ENCODE data around the gene ICOSLG.
"Not testable (repeated sequence)": the region's sequence is repeated elsewhere in the genome, so short reads cannot be mapped to it uniquely, and the experiment has no call there.

The ICOSLG gene, protein sequence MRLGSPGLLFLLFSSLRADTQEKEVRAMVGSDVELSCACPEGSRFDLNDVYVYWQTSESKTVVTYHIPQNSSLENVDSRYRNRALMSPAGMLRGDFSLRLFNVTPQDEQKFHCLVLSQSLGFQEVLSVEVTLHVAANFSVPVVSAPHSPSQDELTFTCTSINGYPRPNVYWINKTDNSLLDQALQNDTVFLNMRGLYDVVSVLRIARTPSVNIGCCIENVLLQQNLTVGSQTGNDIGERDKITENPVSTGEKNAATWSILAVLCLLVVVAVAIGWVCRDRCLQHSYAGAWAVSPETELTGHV

DNA sequence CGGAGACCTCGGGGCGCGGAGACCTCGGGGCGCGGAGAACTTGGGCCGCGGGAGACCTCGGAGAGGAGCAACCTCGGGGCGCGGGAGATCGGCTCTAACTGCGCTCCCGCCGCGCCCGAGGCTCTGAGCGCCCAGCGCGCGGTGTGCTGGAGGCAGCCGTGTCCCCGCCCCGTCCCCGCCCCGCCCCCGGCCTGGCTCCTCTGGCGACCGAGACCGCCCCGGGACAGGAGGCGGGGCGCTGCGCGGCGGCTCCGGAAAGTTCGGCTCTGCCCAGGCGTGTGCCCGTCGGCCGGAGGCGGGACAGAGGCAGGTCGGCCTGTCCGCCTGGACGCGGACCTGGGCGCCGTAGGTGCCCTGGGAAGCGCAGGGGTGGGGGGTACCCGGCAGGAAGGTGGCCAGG is at the start of gene ICOSLG:
Gene ICOSLG, minus strand, starts transcription at position 102 of the 400 bp plus-strand sequence. CDS start 126 bp downstream, outside the sequence.
- not testable (repeated sequence) for DNase-seq (ENCODE audit: low read depth)

GRCh38 chr21:44289381-44290010 is 48.8 kb upstream of the ICOSLG start:
- no peak for DNase-seq (ENCODE audit: low read depth)

DNA sequence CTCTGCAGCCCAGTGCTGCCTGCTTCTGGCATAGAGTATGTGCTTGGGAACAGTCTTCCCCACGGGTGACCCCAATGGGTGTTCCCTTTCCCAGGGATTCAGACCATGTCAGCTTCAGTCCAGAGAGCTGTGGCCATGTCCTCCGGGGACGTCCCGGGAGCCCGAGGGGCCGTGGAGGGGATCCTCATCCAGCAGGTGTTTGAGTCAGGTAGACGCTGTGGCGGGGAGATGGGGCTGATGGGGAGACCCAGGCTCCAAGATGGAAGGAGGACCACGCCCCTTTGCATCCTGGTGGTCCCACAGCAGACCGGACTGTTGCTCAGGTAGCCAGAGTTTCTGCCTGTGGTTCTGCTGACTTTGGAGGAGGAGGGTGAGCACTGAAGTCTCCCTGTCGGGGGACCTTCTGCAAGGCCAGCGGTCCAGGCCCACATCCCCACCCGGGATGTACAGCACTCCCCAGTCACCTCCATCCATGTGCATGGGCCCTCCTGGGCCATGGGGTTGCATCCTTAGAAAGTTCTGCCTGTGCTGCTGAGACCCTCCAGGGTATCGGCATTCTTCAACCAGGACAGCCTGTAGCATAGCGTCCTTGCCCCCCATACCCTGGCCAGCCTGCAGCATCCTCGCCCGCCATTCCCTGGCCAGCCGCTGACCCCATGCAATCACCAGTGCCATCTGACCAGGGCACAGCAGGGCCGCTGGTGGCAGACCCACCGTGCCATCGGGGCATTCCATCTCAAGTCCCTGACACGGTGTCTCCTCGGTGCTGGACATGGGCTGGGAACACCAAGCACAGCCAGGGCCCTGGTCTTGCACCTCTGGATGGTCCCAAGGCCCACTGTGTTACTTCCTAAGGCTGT is 47.7 kb upstream of the ICOSLG start:
- DNase-seq (ENCODE audit: low read depth): no peak

DNA sequence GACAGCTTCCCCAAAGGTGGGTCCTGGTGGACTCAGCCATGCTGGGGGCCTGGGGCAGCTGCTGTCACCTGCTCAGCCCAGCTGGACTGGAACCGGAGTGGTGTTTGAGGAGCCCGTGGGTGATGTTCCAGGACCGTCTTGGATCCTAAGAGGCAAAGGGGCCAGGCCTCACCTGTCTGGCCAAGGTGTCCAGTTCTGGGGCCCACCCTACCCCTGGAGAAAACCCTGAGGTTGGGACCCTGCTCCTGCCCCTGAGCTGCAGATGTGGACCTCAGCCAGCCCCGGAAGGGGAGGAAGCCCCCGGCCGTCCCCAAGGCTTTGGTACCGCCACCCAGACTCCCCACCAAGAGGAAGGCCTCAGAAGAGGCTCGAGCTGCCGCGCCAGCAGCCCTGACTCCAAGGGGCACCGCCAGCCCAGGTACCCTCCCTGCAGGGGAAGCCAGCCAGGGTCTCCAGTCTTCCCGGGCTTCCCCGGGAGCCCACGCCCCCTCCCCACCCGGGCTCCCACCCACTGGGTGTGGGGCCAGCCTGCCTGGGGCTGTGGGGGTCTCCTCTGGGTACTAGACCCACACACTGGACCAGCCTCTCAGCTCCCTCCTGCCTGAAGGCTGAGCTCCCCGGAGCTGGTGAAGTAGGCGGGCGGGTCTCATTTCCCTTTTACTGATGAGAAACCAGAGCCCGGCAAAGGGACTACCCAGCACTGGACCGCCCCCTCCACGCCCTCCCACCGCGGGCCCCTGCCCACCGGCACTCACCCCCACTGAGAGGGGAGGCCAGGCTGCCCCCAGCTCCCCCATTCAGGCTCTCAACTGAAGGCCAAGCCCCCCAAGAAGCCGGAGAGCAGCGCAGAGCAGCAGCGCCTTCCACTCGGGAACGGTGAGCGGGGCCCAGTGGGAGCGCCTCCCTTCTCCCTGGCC is 46.2 kb upstream of the ICOSLG start:
- DNase-seq (ENCODE audit: low read depth): no peak

GRCh38 chr21:44286086-44286715 is 45.5 kb upstream of the ICOSLG start:
- no peak for DNase-seq (ENCODE audit: low read depth)

- no peak for DNase-seq (ENCODE audit: low read depth)
Observed at GRCh38 chr21:44285138-44285992, 44.6 kb upstream of the ICOSLG start, which contains the start of gene AIRE. Gene AIRE, plus strand, starts transcription at chr21:44285876. Its CDS starts 131 bp downstream, at chr21:44286007.

DNA sequence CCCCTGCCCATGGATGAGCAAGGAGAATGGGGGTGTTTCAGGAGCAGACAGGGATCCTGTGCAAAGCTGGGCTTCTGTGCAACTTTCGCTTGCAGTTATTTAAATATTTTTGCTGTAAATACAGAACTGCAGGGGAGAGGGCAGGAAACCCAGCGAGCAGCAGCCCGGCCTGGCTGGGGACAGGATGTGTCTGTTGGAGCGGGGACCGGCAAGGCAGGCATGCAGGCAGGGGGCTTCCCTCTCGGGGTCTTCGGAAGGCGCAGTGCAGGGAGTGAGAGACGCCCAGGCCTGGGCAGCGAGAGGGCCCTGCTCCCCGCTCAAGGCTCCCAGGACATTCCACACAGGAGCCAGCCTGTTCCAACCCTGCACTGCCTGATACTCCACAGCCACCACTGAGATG is 43.2 kb upstream of the ICOSLG start:
- no peak for DNase-seq (ENCODE audit: low read depth)

DNA sequence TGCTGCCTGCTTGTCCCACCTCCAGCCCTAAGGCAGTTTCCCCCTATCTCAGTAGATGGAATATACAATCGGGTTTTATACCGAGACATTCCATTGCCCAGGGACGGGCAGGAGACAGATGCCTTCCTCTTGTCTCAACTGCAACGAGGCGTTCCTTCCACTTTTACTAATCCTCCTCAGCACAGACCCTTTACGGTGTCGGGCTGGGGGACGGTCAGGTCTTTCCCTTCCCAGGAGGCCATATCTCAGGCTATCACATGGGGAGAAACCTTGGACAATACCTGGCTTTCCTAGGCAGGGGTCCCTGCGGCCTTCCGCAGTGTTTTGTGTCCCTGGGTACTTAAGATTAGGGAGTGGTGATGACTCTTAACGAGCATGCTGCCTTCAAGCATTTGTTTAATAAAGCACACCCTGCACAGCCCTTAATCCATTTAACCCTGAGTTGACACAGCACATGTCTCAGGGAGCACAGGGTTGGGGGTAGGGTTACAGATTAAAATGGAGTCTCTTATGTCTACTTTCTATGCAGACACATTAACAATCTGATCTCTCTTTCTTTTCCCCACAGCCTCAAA is 42.6 kb upstream of the ICOSLG start:
- DNase-seq (ENCODE audit: low read depth): not testable (repeated sequence)

- no peak for DNase-seq (ENCODE audit: low read depth)
Observed at GRCh38 chr21:44282370-44282769, 41.6 kb upstream of the ICOSLG start.

DNA sequence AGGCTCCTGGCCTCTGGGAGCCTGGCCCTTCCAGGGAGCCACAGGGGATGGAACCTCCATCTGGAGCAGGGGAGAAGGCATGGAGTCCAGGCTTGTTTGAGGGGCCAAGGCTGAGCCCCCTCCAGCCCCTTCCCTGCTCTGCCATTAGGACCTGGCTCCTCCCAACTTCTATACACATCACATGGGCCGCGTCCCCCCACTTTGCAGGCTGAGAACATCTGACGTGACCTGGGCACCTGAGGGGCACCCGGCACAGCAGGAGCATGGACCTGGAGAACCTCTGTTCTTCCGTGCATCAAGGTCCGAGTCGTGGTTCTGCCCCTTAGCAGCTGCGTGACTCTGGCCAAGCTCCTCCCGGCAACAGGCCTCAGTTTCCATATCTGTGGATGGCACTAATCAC is 41.1 kb upstream of the ICOSLG start:
- DNase-seq (ENCODE audit: low read depth): no peak

- DNase-seq (ENCODE audit: low read depth): no peak
Observed at GRCh38 chr21:44279354-44280260, 38.9 kb upstream of the ICOSLG start.

GRCh38 chr21:44275041-44275440 is 34.3 kb upstream of the ICOSLG start:
- DNase-seq (ENCODE audit: low read depth): no peak

GRCh38 chr21:44273046-44273445 is 32.3 kb upstream of the ICOSLG start:
- DNase-seq (ENCODE audit: low read depth): no peak

- DNase-seq (ENCODE audit: low read depth): no peak
Observed at GRCh38 chr21:44272284-44272858, 31.6 kb upstream of the ICOSLG start.

GRCh38 chr21:44271558-44272283 is 31.0 kb upstream of the ICOSLG start:
- no peak for DNase-seq (ENCODE audit: low read depth)

DNA sequence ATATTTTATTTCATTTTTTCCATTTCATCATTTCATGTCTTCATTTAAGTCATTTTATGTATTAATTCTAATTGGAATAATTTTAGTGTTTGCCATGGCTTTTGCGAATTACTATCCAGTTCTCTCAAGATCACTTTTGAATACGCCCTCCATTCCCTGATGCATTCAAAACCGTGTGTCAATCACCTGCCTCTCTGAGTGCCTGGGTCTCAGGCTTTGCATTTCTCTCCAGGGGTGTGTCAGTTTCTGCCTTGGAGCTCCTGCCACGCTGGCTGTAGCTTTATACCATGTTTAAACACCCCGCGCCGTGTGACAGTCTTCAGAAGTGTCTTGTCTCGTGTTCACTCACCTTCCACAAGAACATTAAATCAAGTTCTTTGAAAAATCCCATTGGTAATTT is 28.3 kb upstream of the ICOSLG start:
- DNase-seq (ENCODE audit: low read depth): no peak

DNA sequence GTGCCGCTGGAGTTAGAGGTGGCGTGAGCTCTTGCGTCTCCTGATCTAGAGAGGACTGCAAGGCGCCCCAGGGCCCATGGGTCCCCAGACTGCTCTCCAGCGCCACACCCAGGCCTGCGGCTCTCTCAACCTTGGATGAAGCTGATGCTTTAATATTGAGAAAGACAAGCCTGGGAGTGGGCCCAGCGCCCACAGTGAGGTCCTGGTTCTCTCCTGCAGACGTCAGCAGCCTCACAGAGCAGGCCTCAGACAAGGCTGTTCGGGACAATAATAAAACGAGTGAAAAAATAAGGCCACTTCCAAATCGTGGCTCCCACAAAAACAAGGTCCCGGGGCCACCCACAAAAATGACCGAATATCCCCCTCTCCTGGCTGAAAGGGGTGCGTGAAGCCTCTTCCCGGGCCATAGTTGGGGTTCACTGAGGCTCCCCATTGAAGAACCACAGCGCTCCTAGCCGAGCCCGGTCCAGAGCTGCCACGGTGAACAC is 27.0 kb upstream of the ICOSLG start:
- no peak for DNase-seq (ENCODE audit: low read depth)

Measured in activated T-cell treated with anti-CD3 and anti-CD28 coated beads for 24 hours (primary cell).